GM12891 (cell line): ENCODE measurements around the gene FOXN3.

ENCODE experiments used
- DNase-seq: peaks from one replicate; pipeline ENCODE4 v3.0.0; 2011; ENCODE audit warnings: low spot score; ENCODE audit not compliant: insufficient read length
- FAIRE-seq: peaks from 2 replicates; lab custom pipeline; 2011; peaks lifted over from hg19 to GRCh38; lab: Jason Lieb, UNC
- PAX5 ChIP-seq: IDR thresholded peaks from 2 replicates; pipeline ENCODE4 v1.6.1; 2011; ENCODE audit warnings: low read length, moderate library complexity, mild to moderate bottlenecking; ENCODE audit not compliant: insufficient read depth, severe bottlenecking
- POLR2A ChIP-seq: IDR thresholded peaks from 2 replicates; pipeline ENCODE4 v1.6.1; 2011; ENCODE audit warnings: low read depth, low read length, control low read depth
- POLR2AphosphoS5 ChIP-seq: IDR thresholded peaks from 2 replicates; pipeline ENCODE4 v1.6.1; 2011; ENCODE audit warnings: low read depth, low read length, control low read depth
- POU2F2 ChIP-seq: IDR thresholded peaks from 2 replicates; pipeline ENCODE4 v1.6.1; 2011; ENCODE audit warnings: low read depth, mild to moderate bottlenecking, control low read depth, low read length, moderate library complexity
- SPI1 ChIP-seq: IDR thresholded peaks from 2 replicates; pipeline ENCODE4 v1.6.1; 2011; ENCODE audit warnings: low read depth, low read length, control low read depth
- TAF1 ChIP-seq: IDR thresholded peaks from 2 replicates; pipeline ENCODE4 v1.6.1; 2011; ENCODE audit warnings: low read depth, low read length, control low read depth

Gene FOXN3

DNA sequence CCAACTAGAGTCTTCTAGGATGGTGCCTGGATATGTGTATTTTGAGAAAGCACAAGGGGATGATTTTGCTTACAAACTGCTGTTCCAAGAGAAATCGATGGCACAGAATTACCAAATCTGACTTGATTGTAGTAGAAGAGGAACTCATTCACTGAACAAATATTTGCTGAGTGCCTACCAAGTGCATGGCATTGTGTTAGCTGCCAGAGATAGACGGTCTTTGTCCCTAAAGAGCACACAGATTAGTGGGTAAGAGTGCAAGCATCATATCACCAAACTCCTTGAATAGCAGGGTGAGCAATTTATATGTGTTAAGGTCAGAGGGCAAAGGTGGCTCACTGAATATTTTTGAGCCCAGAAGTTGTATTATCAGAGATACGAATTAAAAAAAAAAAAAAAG, 3.5 kb upstream of the FOXN3 start:
- FAIRE-seq = no peak
- TF ChIP-seq POU2F2 = no peak
- TF ChIP-seq PAX5 = no peak
- TF ChIP-seq SPI1 = no peak
- TF ChIP-seq POLR2A = no peak
- no peak for TF ChIP-seq POLR2AphosphoS5
- TF ChIP-seq TAF1 = no peak
- DNase-seq = no peak

DNA sequence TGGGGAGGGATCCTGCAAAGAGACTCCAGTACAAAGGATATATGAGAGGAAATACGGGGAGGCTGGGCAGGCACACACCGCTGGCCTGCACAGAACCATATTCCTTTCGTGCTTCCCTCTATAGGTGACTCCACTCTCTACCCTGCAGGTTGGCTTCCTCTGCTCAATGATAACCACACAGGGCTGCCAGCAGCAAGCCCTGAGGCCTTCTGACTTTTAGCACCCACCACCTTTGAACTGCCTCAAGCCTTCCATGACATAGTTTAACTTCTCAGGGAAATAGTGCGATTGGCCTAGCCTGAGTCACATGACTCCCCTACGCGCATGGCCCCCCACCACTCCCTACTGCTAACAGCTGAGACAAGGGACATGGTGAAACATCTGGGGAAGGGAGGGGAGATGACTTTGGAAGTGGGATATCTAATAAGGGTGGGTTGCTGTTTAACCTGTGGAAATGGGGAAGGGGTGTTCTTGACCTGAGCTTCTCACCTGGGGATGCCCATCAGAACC, 3.0 kb upstream of the FOXN3 start:
- DNase-seq = no peak
- no peak for TF ChIP-seq POLR2AphosphoS5
- TF ChIP-seq PAX5 = no peak
- no peak for TF ChIP-seq POLR2A
- TF ChIP-seq TAF1 = no peak
- FAIRE-seq = peak; percentile 20

DNA sequence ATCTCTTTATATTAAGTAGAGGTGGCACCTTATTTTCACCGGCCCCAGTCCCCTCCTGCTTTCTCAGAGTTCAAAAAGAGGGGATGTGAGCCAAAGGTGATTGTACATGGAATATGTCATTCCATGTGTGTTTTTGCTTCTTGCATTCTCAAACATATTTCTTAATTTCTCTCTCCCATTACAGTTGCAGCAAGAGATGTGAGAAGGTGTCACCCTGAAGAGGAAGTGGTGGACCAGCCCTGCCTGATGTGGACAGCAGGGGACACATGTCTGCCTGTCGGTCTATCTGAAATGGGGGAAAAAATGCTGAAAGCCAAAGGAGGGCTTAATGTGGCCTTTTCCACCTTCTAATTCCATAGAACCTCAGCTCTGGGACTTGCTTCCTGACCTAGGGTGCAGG, 1.9 kb upstream of the FOXN3 start:
- DNase-seq = no peak
- peak; percentile 23 for FAIRE-seq
- TF ChIP-seq TAF1 = no peak
- peak; percentile 28; the same call in 1 of the 2 replicates for TF ChIP-seq SPI1
- no peak for TF ChIP-seq POLR2AphosphoS5

DNA sequence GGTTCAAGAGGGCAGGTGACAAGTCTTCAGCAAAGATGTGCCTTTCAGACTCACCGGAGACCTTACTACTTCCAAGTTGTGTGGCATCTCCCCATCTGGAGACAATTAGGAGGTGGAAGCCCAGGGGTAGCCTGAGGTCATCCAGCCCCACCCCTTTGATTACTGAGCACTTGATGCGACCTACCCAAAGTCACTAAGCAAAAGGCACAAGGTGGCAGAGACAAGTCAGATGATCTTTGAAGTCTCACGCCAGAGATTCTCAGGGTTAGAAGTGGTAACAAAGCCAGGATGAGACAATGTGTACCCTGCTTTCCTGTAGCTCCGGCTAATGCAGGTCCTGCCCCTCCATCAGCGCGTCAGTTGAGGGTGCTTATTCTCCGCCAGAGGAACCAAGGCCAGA, 1.4 kb upstream of the FOXN3 start:
- DNase-seq = no peak
- TF ChIP-seq POLR2AphosphoS5 (no peak), PAX5 (no peak), POLR2A (no peak), SPI1 (no peak), TAF1 (no peak), POU2F2 (no peak)
- FAIRE-seq = peak; percentile 70

DNA sequence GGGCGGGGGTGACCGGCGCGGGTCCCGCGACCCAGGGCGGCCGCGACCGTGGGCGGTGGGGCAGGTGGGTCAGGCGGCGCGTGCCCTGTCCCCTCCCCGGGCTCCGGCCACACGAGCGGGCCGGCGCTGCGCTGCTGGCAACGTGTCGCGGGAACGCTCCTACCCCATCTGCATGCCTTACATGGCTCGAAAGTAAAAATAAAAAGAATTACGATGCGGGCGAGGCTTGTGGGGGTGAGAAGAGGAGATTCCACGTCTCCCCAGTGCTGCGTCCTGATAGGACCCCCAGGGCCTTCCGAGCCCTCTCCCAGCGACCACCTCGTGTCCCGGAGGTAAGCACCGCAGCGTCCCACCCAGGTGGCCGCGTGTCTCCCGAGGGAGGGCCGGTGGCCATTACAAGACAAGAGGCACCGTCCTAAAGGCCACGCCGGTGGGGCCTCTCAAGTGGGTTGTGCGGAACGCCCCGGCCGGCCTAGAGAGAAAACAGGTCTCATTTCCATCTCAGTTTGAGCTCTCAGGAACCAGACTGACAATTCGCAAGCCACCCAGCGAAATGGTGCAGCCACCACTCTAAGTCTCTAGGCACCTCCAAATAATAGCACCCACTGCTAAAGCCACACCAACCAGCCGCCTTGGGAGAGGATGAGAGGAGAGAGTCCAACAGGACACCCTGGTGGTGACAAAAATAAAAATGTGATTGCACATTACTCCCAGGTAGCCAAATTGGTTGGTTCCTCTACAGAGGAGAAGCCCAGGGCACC, 612 bp upstream of the FOXN3 start:
- TF ChIP-seq TAF1 (peak; percentile 25; the same call in 1 of the 2 replicates), POU2F2 (0 out of 2 replicates have a peak, but pooled peaks have one; percentile 16), POLR2A (peak; percentile 77), PAX5 (no peak), POLR2AphosphoS5 (peak; percentile 62; the same call in 1 of the 2 replicates), SPI1 (no peak)
- peak; percentile 40 for DNase-seq
- FAIRE-seq = peak; percentile 91

DNA sequence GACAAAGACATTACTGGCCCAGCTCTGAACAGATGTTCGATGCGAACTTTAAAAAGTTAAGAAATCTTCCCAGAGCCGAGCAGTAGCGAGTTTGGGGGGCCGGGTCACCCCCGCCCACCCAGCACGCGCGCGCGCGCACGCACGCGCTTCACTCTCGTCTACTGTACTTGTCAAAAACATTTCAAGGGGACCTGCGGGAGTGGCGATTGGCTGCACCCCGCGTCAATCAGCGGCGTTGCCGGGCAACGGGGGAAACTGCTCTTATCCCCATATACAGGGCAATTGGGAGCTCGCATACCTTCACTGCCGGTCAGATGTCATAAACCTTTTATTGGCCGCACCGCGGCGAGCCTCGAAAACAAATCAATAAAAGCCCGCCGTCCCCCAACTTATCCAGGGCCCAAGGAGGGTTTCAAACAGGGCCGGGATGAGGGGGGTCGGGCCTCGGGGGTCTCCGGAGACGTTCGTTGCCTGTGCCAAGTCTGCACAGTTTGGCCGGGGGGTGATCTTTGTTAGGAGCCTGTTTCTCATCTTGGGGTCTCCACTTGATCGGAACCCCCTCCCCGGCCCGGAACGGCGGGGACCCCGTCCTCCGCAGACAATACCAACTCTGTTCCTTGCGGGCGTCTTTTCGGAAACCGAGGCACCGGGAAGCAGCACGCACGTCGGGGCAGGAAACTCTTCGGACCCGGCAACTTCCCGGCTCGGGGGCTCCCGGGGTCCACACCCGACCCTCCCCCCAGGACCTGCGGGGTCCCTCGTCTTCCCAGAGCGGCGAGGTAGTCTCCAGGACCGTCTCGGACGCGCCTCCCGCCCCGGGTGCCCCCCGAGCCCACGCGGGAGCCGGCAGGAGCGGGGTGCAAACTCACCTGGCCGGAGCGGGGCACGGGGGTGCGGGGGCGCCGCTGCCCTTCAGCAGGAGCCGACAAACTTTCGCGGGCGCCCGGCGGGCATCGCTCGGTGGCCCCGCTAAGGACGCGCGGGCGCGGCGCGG, 734 bp downstream of the FOXN3 start:
- FAIRE-seq (peak; percentile 85), DNase-seq (peak; percentile 96)
- 0 out of 2 replicates have a peak, but pooled peaks have one; percentile 32 for TF ChIP-seq POLR2AphosphoS5
- TF ChIP-seq TAF1 = no peak; the same call in 1 of the 2 replicates

DNA sequence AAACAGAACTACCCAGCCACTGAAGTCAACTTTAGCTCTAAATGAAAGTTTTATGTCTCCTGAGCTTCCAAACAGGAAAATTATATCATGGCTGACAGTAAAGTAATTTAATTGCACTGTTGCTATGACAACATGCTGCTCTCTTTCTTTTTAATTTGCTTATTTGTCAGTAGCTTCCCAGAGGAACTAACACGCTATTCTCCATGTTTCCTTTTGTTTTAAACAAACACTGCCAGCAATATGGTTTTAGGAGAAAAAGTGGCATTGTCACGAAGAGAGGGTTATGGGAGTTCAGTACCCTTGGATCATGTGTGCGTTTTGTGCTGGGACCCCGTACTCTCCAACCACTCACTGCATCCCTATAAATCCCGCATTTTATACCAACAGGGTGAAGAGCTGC, 1.9 kb downstream of the FOXN3 start:
- TF ChIP-seq SPI1 = no peak
- TF ChIP-seq TAF1 = no peak
- no peak for TF ChIP-seq POLR2A
- no peak for TF ChIP-seq PAX5
- TF ChIP-seq POLR2AphosphoS5 = no peak
- TF ChIP-seq POU2F2 = no peak
- no peak for DNase-seq
- no peak for FAIRE-seq

DNA sequence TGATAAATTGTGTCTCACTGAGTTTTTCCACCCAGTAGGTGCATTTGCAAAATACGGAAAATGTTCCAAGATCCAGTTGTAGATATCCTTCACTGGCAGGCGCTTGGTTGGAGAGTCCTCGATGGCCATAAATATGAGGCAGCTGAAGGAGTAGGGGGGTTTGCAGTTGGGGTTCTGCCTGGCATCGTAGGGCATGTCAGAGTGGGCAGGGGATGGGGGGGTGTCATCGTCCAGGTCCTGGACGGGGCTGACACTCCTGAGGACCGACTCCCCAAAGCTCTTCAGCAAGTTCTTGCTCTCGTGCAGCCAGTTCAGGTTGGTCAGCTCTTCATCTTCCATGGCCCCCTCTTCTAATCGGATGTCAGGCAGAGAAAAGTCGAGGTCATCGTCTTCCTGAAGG, 5.1 kb downstream of the FOXN3 start:
- DNase-seq (no peak), FAIRE-seq (no peak)
- TF ChIP-seq POU2F2 (no peak), POLR2A (no peak), POLR2AphosphoS5 (no peak), PAX5 (no peak), SPI1 (no peak), TAF1 (no peak)

DNA sequence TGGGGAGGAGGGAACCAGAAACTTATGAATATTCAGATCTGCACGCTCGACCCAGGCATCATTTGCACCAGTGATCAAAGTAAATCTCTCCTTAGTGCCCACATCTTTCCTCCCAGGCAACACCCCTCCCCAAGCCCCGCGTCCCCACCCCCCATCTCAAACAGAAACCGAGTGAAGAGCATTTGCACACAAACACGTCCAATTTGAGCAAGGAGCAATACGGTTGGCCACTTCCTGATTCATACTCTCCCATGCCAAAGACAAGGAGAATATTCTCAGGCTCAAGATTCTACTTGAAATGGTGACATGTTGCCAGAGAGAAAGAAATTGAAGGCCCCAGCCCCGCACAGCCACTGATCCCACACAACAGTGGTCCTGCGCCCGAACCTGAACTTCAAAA, 7.1 kb downstream of the FOXN3 start:
- DNase-seq = no peak
- TF ChIP-seq SPI1 = peak; percentile 38; the same call in 1 of the 2 replicates
- no peak for TF ChIP-seq POLR2A
- TF ChIP-seq POU2F2 = no peak
- TF ChIP-seq PAX5 = no peak
- no peak for TF ChIP-seq TAF1
- TF ChIP-seq POLR2AphosphoS5 = no peak
- FAIRE-seq = peak; percentile 43
